Stromal cell of bone marrow (primary cell): ENCODE measurements around the gene ZNF669.

Experiments used
- DNase-seq: peaks from one replicate; pipeline ENCODE4 v3.0.0-alpha.2; 2012; ENCODE audit warnings: low read depth

The ZNF669 gene

GRCh38 chr1:247060771-247061170 lies 43.4 kb downstream of the ZNF669 start:
- no peak for DNase-seq

GRCh38 chr1:247056071-247056470 lies 48.1 kb downstream of the ZNF669 start:
- no peak for DNase-seq

GRCh38 chr1:247054992-247055415 lies 49.2 kb downstream of the ZNF669 start:
- DNase-seq = no peak
